Keratinocyte (primary cell): Measurements from ENCODE around the gene TMEM59L. TPM values are rescaled to one million over a fixed set of nuclear protein-coding genes. Genes with fewer than 3 reads are reported as not detected.

ENCODE experiments used
- DNase-seq: peaks from one replicate; pipeline ENCODE4 v3.0.0-alpha.2; 2011; ENCODE audit warnings: low read depth, missing footprints, low spot score
- FAIRE-seq: peaks from 2 replicates; lab custom pipeline; 2011; peaks lifted over from hg19 to GRCh38; lab: Jason Lieb, UNC
- H2AFZ ChIP-seq: 2 replicates; pipeline ENCODE4 v1.6.0; 2012; ENCODE audit warnings: low read length, control low read depth, inconsistent platforms; ENCODE audit not compliant: control insufficient read depth
- H3K27ac ChIP-seq: 2 replicates; pipeline ENCODE4 v1.5.1; 2011; ENCODE audit warnings: low read length; ENCODE audit not compliant: control insufficient read depth, insufficient read depth
- H3K27me3 ChIP-seq: 3 replicates; pipeline ENCODE4 v1.6.0; 2011; ENCODE audit warnings: low read length; ENCODE audit not compliant: control insufficient read depth, insufficient read depth; ENCODE audit errors: extremely low read depth
- H3K36me3 ChIP-seq, 2 experiments: 2 replicates in 1 of 2; 3 replicates in 1 of 2; pipeline ENCODE4 v1.5.1; 2011; ENCODE audit warnings: low read length in 2 of 2, mild to moderate bottlenecking in 1 of 2; ENCODE audit not compliant: control insufficient read depth in 2 of 2, insufficient read depth in 2 of 2; ENCODE audit errors: extremely low read depth in 1 of 2
- H3K4me1 ChIP-seq: 3 replicates; pipeline ENCODE4 v1.5.1; 2011; ENCODE audit warnings: low read length; ENCODE audit not compliant: control insufficient read depth, insufficient read depth; ENCODE audit errors: extremely low read depth
- H3K4me2 ChIP-seq: 3 replicates; pipeline ENCODE4 v1.6.0; 2011; ENCODE audit warnings: low read depth, low read length; ENCODE audit not compliant: control insufficient read depth, insufficient read depth; ENCODE audit errors: extremely low read depth
- H3K4me3 ChIP-seq, 3 experiments: fragments of 200-600 bp in 1 of 3; sonication (generic) in 1 of 3; 2 replicates in 2 of 3; 3 replicates in 1 of 3; pipeline ENCODE4 v1.5.1; 2011 to 2016; ENCODE audit warnings: low read length in 3 of 3, mild to moderate bottlenecking in 3 of 3, control low read depth in 2 of 3, inconsistent platforms in 1 of 3, low read depth in 1 of 3, mixed read lengths in 1 of 3, mixed run types in 1 of 3, moderate library complexity in 1 of 3; ENCODE audit not compliant: control insufficient read depth in 2 of 3, insufficient read depth in 2 of 3; ENCODE audit errors: extremely low read depth in 1 of 3
- H3K79me2 ChIP-seq: 2 replicates; pipeline ENCODE4 v1.6.0; 2012; ENCODE audit warnings: low read length; ENCODE audit not compliant: control insufficient read depth, insufficient read depth
- H3K9ac ChIP-seq: 3 replicates; pipeline ENCODE4 v1.6.0; 2011; ENCODE audit warnings: low read length; ENCODE audit not compliant: control insufficient read depth, insufficient read depth; ENCODE audit errors: extremely low read depth
- H3K9me1 ChIP-seq: 3 replicates; pipeline ENCODE4 v1.6.0; 2011; ENCODE audit warnings: low read length; ENCODE audit not compliant: control insufficient read depth, insufficient read depth; ENCODE audit errors: extremely low read depth
- H3K9me3 ChIP-seq: 2 replicates; pipeline ENCODE4 v1.5.1; 2012; ENCODE audit warnings: low read depth, low read length; ENCODE audit not compliant: control insufficient read depth
- H4K20me1 ChIP-seq: 3 replicates; pipeline ENCODE4 v1.6.0; 2011; ENCODE audit warnings: low read length; ENCODE audit not compliant: control insufficient read depth, insufficient read depth; ENCODE audit errors: extremely low read depth
- CTCF ChIP-seq, 3 experiments: IDR thresholded peaks in 1 of 3; conservative IDR thresholded peaks in 1 of 3; optimal IDR thresholded peaks in 1 of 3; 2 replicates in 2 of 3; 3 replicates in 1 of 3; pipeline versions ENCODE3 to v1.5.1; 2011; ENCODE audit warnings: low read length in 3 of 3, mild to moderate bottlenecking in 3 of 3, moderate library complexity in 2 of 3, control low read depth in 1 of 3, inconsistent platforms in 1 of 3; ENCODE audit not compliant: insufficient read depth in 2 of 3; ENCODE audit errors: extremely low read depth in 1 of 3
- EZH2 ChIP-seq: IDR thresholded peaks from one replicate; pipeline ENCODE4 v1.6.1; 2012; ENCODE audit warnings: inconsistent platforms, mild to moderate bottlenecking, low read length, moderate library complexity
- dilution Hi-C: fragments of 300-500 bp; cut with MboI; formaldehyde crosslinking; loops from one replicate; pipeline ENCODE4 v1.7.0; 2020; ENCODE audit warnings: low sequenced_read_pairs; ENCODE audit not compliant: extremely low pct_ligation_motif_present
- polyA plus RNA-seq, 5 experiments: library from polyadenylated mRNA; depleted of rRNA in 3 of 5; stranded (reverse) in 3 of 5; stranded (forward) in 1 of 5; unstranded in 1 of 5; fragments of >200 nt; gene quantifications; 1 replicate in 1 of 5; 2 replicates in 3 of 5; 3 replicates in 1 of 5; pipeline versions ENCODE4 v1.2.1 to v1.2.3, GENCODE V29; 2011 to 2012; ENCODE audit warnings: missing spikeins in 2 of 5, low read depth in 1 of 5, low replicate concordance in 1 of 5

TMEM59L gene
- polyA plus RNA-seq, 1 donor (not counting 4 experiments of a cell fraction or from before 2014, with no cell fraction given) = not detected

- Histone ChIP-seq H3K27me3 (no peaks in the 10 kb centered on the region), H3K9me1 (peaks cover 3% of the 10 kb centered on the region), H3K9ac (no peak overlapping the region), H2AFZ (no peak overlapping the region), H3K9me3 (no peaks in the 10 kb centered on the region), H3K36me3 (peaks cover 30 to 44% of the 10 kb centered on the region in 2 experiments), H3K4me3 (no peak overlapping the region), H3K4me2 (no peak overlapping the region), H3K79me2 (peaks cover 36% of the 10 kb centered on the region), H4K20me1 (peaks cover 13% of the 10 kb centered on the region), H3K4me1 (peaks cover 11% of the 10 kb centered on the region), H3K27ac (no peak overlapping the region)
- no peak for DNase-seq
- TF ChIP-seq EZH2 (no peak), CTCF (optimal IDR thresholded peaks at IDR 0.05 in 1 of 3, IDR thresholded peaks at IDR 0.05 in 1 of 3, conservative IDR thresholded peaks at IDR 0.05 in 1 of 3; ENCODE audit: extremely low read depth in 1 of 3, insufficient read depth in 2 of 3, low read length in 3 of 3) (no peak)
- dilution Hi-C loops = no loop called here
- no peak for FAIRE-seq
Observed at GRCh38 chr19:18574691-18575291, 37.9 kb upstream of the TMEM59L start.

- no peaks in the 10 kb centered on the region for H3K27me3 ChIP-seq
- TF ChIP-seq CTCF (optimal IDR thresholded peaks at IDR 0.05 in 1 of 3, IDR thresholded peaks at IDR 0.05 in 1 of 3, conservative IDR thresholded peaks at IDR 0.05 in 1 of 3; ENCODE audit: extremely low read depth in 1 of 3, insufficient read depth in 2 of 3, low read length in 3 of 3) (no peak), EZH2 (no peak)
- peaks cover 36% of the 10 kb centered on the region for H3K79me2 ChIP-seq
- H3K4me2 ChIP-seq = no peak overlapping the region
- FAIRE-seq (no peak), DNase-seq (no peak)
- dilution Hi-C loops = no loop called here
- H2AFZ ChIP-seq = no peak overlapping the region
- peaks cover 13% of the 10 kb centered on the region for H4K20me1 ChIP-seq
- H3K27ac ChIP-seq = no peak overlapping the region
- no peak overlapping the region for H3K4me3 ChIP-seq
- no peaks in the 10 kb centered on the region for H3K9me3 ChIP-seq
- peaks cover 3% of the 10 kb centered on the region for H3K9me1 ChIP-seq
- H3K4me1 ChIP-seq = peaks cover 11% of the 10 kb centered on the region
- H3K9ac ChIP-seq = no peak overlapping the region
- H3K36me3 ChIP-seq = peaks cover 30 to 39% of the 10 kb centered on the region in 2 experiments
Observed at GRCh38 chr19:18576383-18576782, 36.3 kb upstream of the TMEM59L start.
